K562 (cell line): ENCODE results near the gene GATC. TPM values are rescaled to one million over a fixed set of nuclear protein-coding genes. Genes with fewer than 3 reads are reported as not detected.
A peak's percentile ranks its signal among the peaks of the same experiment; 100 is the strongest.

Source experiments
- ATAC-seq: fragments of 200-7000 bp; cut with Tn5 transposase; 3 replicates; pipeline ENCODE4 v1.9.1; 2020; ENCODE audit warnings: moderate library complexity
- BruUV-seq: library from RNA; stranded (reverse); fragments of 400-500 nt; replicated peaks from 2 replicates; lab custom pipeline; 2021; lab: Mats Ljungman, UMichigan
- CTCF ChIA-PET: fragments of 300-600 bp; formaldehyde crosslinking; extraction: SDS; loops from one replicate; lab custom pipeline; 2021; ENCODE audit warnings: low intra/inter-chr PET ratio; lab: Yijun Ruan, JAX
- POLR2A ChIA-PET: fragments of 300-600, 350-650 bp; sonication (Branson Sonifier 250); formaldehyde crosslinking; extraction: SDS; loops from one replicate; lab custom pipeline; 2021; ENCODE audit warnings: antibody characterized with exemption, inconsistent platforms; lab: Yijun Ruan, JAX
- DNase-seq, 4 experiments: peaks; one replicate each; pipeline versions ENCODE4 v3.0.0 to v3.0.0-alpha.2; 2011 to 2018; ENCODE audit warnings: low spot score in 3 of 4, mixed read lengths in 3 of 4; ENCODE audit errors: extremely low read depth in 1 of 4
- FAIRE-seq: peaks from 2 replicates; lab custom pipeline; 2011; peaks lifted over from hg19 to GRCh38; lab: Jason Lieb, UNC
- H2AFZ ChIP-seq: 2 replicates; pipeline ENCODE4 v1.6.0; 2011; ENCODE audit warnings: low read depth, low read length, control low read depth, inconsistent platforms
- H3K27ac ChIP-seq: fragments of 200-600 bp; 3 replicates; pipeline ENCODE4 v1.8.0; 2011; ENCODE audit warnings: low read depth, mild to moderate bottlenecking, control low read depth, inconsistent platforms, low read length, moderate library complexity, mixed read lengths; ENCODE audit errors: extremely low read depth
- H3K27me3 ChIP-seq, 2 experiments: fragments of 300-600 bp in 1 of 2; 2 replicates in 1 of 2; 3 replicates in 1 of 2; pipeline versions ENCODE4 v1.6.0 to v1.8.0; 2011; ENCODE audit warnings: inconsistent platforms in 2 of 2, low read length in 2 of 2, mild to moderate bottlenecking in 1 of 2, mixed read lengths in 1 of 2, moderate library complexity in 1 of 2; ENCODE audit not compliant: control insufficient read depth in 2 of 2, insufficient read depth in 2 of 2
- H3K36me3 ChIP-seq: fragments of 300-600 bp; 3 replicates; pipeline ENCODE4 v1.8.0; 2011; ENCODE audit warnings: mild to moderate bottlenecking, low read length, inconsistent platforms; ENCODE audit not compliant: control insufficient read depth, insufficient read depth
- H3K4me1 ChIP-seq, 2 experiments: fragments of 200-600 bp in 1 of 2; replicated peaks in 1 of 2; 2 replicates in 1 of 2; 3 replicates in 1 of 2; pipeline versions ENCODE4 v1.5.1 to v1.8.0; 2011; ENCODE audit warnings: inconsistent platforms in 2 of 2, low read length in 2 of 2, mild to moderate bottlenecking in 1 of 2, mixed read lengths in 1 of 2, moderate library complexity in 1 of 2; ENCODE audit not compliant: control insufficient read depth in 2 of 2, insufficient read depth in 2 of 2
- H3K4me2 ChIP-seq: 2 replicates; pipeline ENCODE4 v1.6.1; 2011; ENCODE audit warnings: low read length, control low read depth, inconsistent platforms, mixed read lengths; ENCODE audit not compliant: insufficient read depth
- H3K4me3 ChIP-seq: fragments of 200-600 bp; sonication (generic), shearing (Covaris generic); 2 replicates; pipeline ENCODE4 v1.5.1; 2016; ENCODE audit warnings: control low read depth, inconsistent platforms
- H3K79me2 ChIP-seq: fragments of 200-600 bp; 3 replicates; pipeline ENCODE4 v1.8.0; 2011; ENCODE audit warnings: low read length, inconsistent platforms; ENCODE audit not compliant: control insufficient read depth, insufficient read depth
- H3K9ac ChIP-seq, 2 experiments: 2 replicates each; pipeline versions ENCODE4 v1.6.0 to v1.6.1; 2011; ENCODE audit warnings: low read depth in 2 of 2, low read length in 2 of 2, control low read depth in 1 of 2, inconsistent platforms in 1 of 2, mild to moderate bottlenecking in 1 of 2, mixed read lengths in 1 of 2; ENCODE audit not compliant: insufficient read depth in 1 of 2
- H3K9me1 ChIP-seq: one replicate; pipeline ENCODE4 v1.6.0; 2011; ENCODE audit warnings: inconsistent platforms, mild to moderate bottlenecking, low read length, moderate library complexity; ENCODE audit not compliant: control insufficient read depth, insufficient read depth
- H3K9me3 ChIP-seq: replicated peaks from 2 replicates; pipeline ENCODE4 v1.5.1; 2011; ENCODE audit warnings: low read depth, low read length, inconsistent platforms; ENCODE audit not compliant: control insufficient read depth, insufficient read depth
- H4K20me1 ChIP-seq: replicated peaks from 2 replicates; pipeline ENCODE4 v1.6.1; 2011; ENCODE audit warnings: low read length, inconsistent platforms, mixed read lengths; ENCODE audit not compliant: control insufficient read depth, insufficient read depth
- BMI1 ChIP-seq: fragments of 150-350 bp; IDR thresholded peaks from 2 replicates; pipeline ENCODE4 v1.6.1; 2014; ENCODE audit warnings: low read length
- CXXC5 ChIP-seq: fragments of 250-450 bp; sonication (Bioruptor Pico); IDR thresholded peaks from 2 replicates; pipeline ENCODE4 v1.8.0; 2022; ENCODE audit warnings: inconsistent platforms, mild to moderate bottlenecking, moderate library complexity
- HNRNPL ChIP-seq: fragments of 200-400 bp; formaldehyde crosslinking; IDR thresholded peaks from 2 replicates; pipeline ENCODE4 v1.6.1; 2017; ENCODE audit warnings: low read depth, mild to moderate bottlenecking, low read length
- HSF4 ChIP-seq: fragments of 250-450 bp; sonication (Bioruptor Pico); IDR thresholded peaks from 2 replicates; pipeline ENCODE4 v2.1.2; 2022; ENCODE audit warnings: mild to moderate bottlenecking, moderate library complexity, borderline replicate concordance
- KDM5B ChIP-seq: fragments of 200-600 bp; sonication (generic); IDR thresholded peaks from 2 replicates; pipeline ENCODE4 v1.6.1; 2012; ENCODE audit warnings: low read depth, mild to moderate bottlenecking, moderate library complexity, low read length, control low read depth, inconsistent platforms; ENCODE audit not compliant: insufficient replicate concordance
- NR4A1 ChIP-seq, 2 experiments: fragments of 250-450 bp in 1 of 2; fragments of 450-650 bp in 1 of 2; sonication (Bioruptor Pico) in 1 of 2; IDR thresholded peaks; 2 replicates each; pipeline versions ENCODE4 v1.4.0 to v1.6.1; 2016 to 2020; ENCODE audit warnings: mild to moderate bottlenecking in 2 of 2, missing compliant biosample characterization in 1 of 2, missing genetic modification characterization in 1 of 2, moderate library complexity in 1 of 2
- PHB ChIP-seq: fragments of 250-450 bp; sonication (Bioruptor Pico); IDR thresholded peaks from 2 replicates; pipeline ENCODE4 v1.5.0; 2021
- PHF21A ChIP-seq: fragments of 450-650 bp; IDR thresholded peaks from 2 replicates; pipeline ENCODE4 v1.6.1; 2017; ENCODE audit warnings: low read depth, borderline replicate concordance
- RBM34 ChIP-seq: fragments of 200-400 bp; formaldehyde crosslinking; IDR thresholded peaks from 2 replicates; pipeline ENCODE4 v1.6.1; 2018; ENCODE audit warnings: low read length, borderline replicate concordance; ENCODE audit not compliant: insufficient read depth
- ZNF124 ChIP-seq: sonication (generic); formaldehyde crosslinking; IDR thresholded peaks from 2 replicates; pipeline ENCODE4 v1.8.1; 2022; ENCODE audit warnings: missing genetic modification reagents
- ZNF436 ChIP-seq: fragments of 250-450, 450-650 bp; sonication (Bioruptor Pico); formaldehyde crosslinking; IDR thresholded peaks from 2 replicates; pipeline ENCODE4 v1.7.0; 2020; ENCODE audit warnings: mild to moderate bottlenecking
- ZNF76 ChIP-seq: fragments of 250-450 bp; sonication (Bioruptor Pico); IDR thresholded peaks from 2 replicates; pipeline ENCODE4 v1.4.0; 2020; ENCODE audit warnings: mild to moderate bottlenecking, moderate library complexity, borderline replicate concordance
- WGBS: fragments of 100-300 bp; shearing (Covaris generic); methylation state at CpG from one replicate; pipeline ENCODE4 v1.1.6; 2016; ENCODE audit warnings: low coverage, mixed read lengths; ENCODE audit not compliant: insufficient coverage; ENCODE audit errors: missing lambda C conversion rate; 5-methylcytosine and 5-hydroxymethylcytosine counted together
- in situ Hi-C: fragments of 300-500 bp; cut with MboI; formaldehyde crosslinking; loops from 4 replicates; pipeline ENCODE4 v1.15.0; 2018; ENCODE audit warnings: inconsistent platforms, mixed read lengths
- intact Hi-C: fragments of 100-400 bp; cut with micrococcal nuclease; formaldehyde crosslinking; loops from 2 replicates; pipeline ENCODE4 v1.14.2; 2022
- polyA plus RNA-seq, 8 experiments: library from polyadenylated mRNA; depleted of rRNA in 4 of 8; stranded (reverse) in 5 of 8; unstranded in 3 of 8; fragments of >200 nt; fragmentation: Nextera tagmentation in 2 of 8; fragmentation: Illumina TruSeq in 1 of 8; extraction: Ambion mirVana in 2 of 8; extraction: Trizol in 1 of 8; gene quantifications; 2 replicates each; pipeline versions ENCODE4 v1.2.1 to v1.2.3, GENCODE V29; 2011 to 2014; ENCODE audit warnings: inconsistent platforms in 1 of 8, missing spikeins in 1 of 8
- total RNA-seq, 7 experiments: library from RNA; depleted of rRNA in 6 of 7; stranded (reverse); fragments of >200 nt in 6 of 7; fragmentation: Illumina TruSeq in 2 of 7; extraction: Trizol in 2 of 7; gene quantifications; 2 replicates each; pipeline versions ENCODE4 v1.2.1 to v1.2.3, GENCODE V29; 2011 to 2021; ENCODE audit warnings: low replicate concordance in 1 of 7
- TF ChIP-seq, protein P1 (sequence below): sonication (generic); formaldehyde crosslinking; IDR thresholded peaks from 2 replicates; pipeline ENCODE4 v1.8.0; 2022; ENCODE audit warnings: missing genetic modification reagents, mild to moderate bottlenecking, borderline replicate concordance
- TF ChIP-seq, protein P2 (sequence below): conservative IDR thresholded peaks from 2 replicates; pipeline ENCODE4 v1.6.1; 2011; ENCODE audit warnings: low read depth, mild to moderate bottlenecking, low read length; ENCODE audit not compliant: control insufficient read depth
- TF ChIP-seq, protein P3 (sequence below): fragments of 450-650 bp; formaldehyde crosslinking; IDR thresholded peaks from 2 replicates; pipeline ENCODE4 v1.4.0; 2020; ENCODE audit warnings: mild to moderate bottlenecking, mixed read lengths

Gene GATC
- total and polyA plus RNA-seq, 9 of the 15 experiments (the other 6 are each of a cell fraction or from before 2014, with no cell fraction given), result 5.8 to 52.6 (median 28.2) TPM

DNA sequence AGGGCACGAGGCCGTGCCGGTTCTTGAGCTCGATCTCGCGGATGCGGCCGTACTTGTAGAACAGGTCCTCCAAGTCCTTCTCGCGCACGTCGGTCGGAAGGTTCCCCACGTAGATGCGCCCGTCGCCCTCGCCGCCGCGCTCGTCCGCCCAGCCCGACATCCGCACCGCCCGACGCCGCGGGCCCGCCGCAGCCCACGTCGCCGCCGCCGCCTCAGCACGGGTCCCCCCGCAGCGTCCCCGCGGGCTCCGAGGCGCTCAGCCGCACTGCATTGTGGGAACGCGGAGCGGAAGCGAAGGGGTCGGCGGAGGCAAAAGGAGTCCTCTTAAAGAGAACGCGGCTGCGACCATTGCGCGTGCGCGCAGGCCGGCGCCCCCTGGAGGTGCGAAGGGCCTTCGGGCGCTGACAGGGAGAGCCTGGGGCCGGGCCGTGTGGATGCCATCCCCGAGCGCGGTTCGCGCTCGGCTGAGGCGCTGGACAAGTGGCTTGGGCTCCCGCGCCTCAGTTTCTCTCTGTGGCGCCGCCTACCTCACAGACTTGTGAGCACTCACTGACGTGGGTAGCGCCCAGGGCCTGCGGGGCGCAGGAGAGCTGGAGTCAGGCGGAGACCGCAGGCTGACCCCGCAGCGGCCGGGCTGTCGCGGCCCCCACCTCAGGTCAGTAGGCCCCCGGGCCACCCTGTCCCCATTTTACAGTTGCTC, 23.4 kb downstream of the GATC start, which contains the start of gene SRSF9:
TSS of gene SRSF9 (minus strand) at position 299 of the 700 bp plus-strand sequence. CDS start at position 160, 139 bp downstream.
- Histone ChIP-seq H3K4me2 (peak within 1 kb of the TSS; percentile 97), H3K9me1 (no peaks in the 10 kb centered on the region), H3K4me1 (peaks cover 27 to 35% of the 10 kb centered on the region in 2 experiments), H3K79me2 (peaks cover 93% of the 10 kb centered on the region), H3K36me3 (peaks cover 40% of the 10 kb centered on the region), H3K27ac (peak within 1 kb of the TSS; percentile 96), H3K27me3 (no peaks in the 10 kb centered on the region), H2AFZ (peak within 1 kb of the TSS; percentile 88), H3K9me3 (no peaks in the 10 kb centered on the region), H3K9ac (peak within 1 kb of the TSS; percentile 87 to 100), H4K20me1 (peaks cover 28% of the 10 kb centered on the region), H3K4me3 (peak within 1 kb of the TSS; percentile 90)
- ChIA-PET CTCF (interaction anchor here (0.6 to 1.1 kb wide), 2 partner anchors 13 to 27 kb away, joined by 3 to 6 read pairs; no protein-coding TSS in a partner anchor), POLR2A (interaction anchor here (0.5 to 3.1 kb wide), 13 partner anchors 10 to 268 kb away, joined by 3 to 23 read pairs (median 3); partner anchors contain the start of genes RNU4-1, RNU4-2 and RPLP0)
- in situ Hi-C loops, result no loop called here
- 1% methylated on average over 60 of the region's 88 CpGs for WGBS
- no TSS peak for BruUV-seq
- ATAC-seq (peak; percentile 87), DNase-seq (peak; percentile 94 to 99 (median 96)), FAIRE-seq (peak; percentile 79)
- intact Hi-C loops, result loop anchor here (1.0 to 5.0 kb wide), 3 partner anchors 27 to 113 kb away; partner anchors contain the start of genes COQ5, DYNLL1 and POP5
- TF ChIP-seq, protein P1, sequence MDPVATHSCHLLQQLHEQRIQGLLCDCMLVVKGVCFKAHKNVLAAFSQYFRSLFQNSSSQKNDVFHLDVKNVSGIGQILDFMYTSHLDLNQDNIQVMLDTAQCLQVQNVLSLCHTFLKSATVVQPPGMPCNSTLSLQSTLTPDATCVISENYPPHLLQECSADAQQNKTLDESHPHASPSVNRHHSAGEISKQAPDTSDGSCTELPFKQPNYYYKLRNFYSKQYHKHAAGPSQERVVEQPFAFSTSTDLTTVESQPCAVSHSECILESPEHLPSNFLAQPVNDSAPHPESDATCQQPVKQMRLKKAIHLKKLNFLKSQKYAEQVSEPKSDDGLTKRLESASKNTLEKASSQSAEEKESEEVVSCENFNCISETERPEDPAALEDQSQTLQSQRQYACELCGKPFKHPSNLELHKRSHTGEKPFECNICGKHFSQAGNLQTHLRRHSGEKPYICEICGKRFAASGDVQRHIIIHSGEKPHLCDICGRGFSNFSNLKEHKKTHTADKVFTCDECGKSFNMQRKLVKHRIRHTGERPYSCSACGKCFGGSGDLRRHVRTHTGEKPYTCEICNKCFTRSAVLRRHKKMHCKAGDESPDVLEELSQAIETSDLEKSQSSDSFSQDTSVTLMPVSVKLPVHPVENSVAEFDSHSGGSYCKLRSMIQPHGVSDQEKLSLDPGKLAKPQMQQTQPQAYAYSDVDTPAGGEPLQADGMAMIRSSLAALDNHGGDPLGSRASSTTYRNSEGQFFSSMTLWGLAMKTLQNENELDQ (CRISPR knock-in tag), result 0 out of 2 replicates have a peak, but pooled peaks have one; percentile 43
- TF ChIP-seq ZNF436 (CRISPR knock-in tag) (no peak), ZNF76 (CRISPR knock-in tag) (0 out of 2 replicates have a peak, but pooled peaks have one; percentile 74), KDM5B (peak; percentile 73), CXXC5 (CRISPR knock-in tag) (peak; percentile 87), HSF4 (CRISPR knock-in tag) (no peak), ZNF124 (CRISPR knock-in tag) (no peak), NR4A1 (CRISPR knock-in tag; IDR thresholded peaks at IDR 0.05) (0 out of 2 replicates have a peak, but pooled peaks have one; percentile 40), NR4A1 (tag; IDR thresholded peaks at IDR 0.05) (no peak), PHF21A (0 out of 2 replicates have a peak, but pooled peaks have one; percentile 12), RBM34 (no peak), PHB (CRISPR knock-in tag) (peak; percentile 51; the same call in 1 of the 2 replicates), BMI1 (no peak), HNRNPL (peak; percentile 60; the same call in 1 of the 2 replicates)
- TF ChIP-seq, protein P2, sequence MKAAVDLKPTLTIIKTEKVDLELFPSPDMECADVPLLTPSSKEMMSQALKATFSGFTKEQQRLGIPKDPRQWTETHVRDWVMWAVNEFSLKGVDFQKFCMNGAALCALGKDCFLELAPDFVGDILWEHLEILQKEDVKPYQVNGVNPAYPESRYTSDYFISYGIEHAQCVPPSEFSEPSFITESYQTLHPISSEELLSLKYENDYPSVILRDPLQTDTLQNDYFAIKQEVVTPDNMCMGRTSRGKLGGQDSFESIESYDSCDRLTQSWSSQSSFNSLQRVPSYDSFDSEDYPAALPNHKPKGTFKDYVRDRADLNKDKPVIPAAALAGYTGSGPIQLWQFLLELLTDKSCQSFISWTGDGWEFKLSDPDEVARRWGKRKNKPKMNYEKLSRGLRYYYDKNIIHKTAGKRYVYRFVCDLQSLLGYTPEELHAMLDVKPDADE, result 0 out of 2 replicates have a peak, but pooled peaks have one; percentile 18
- TF ChIP-seq, protein P3, sequence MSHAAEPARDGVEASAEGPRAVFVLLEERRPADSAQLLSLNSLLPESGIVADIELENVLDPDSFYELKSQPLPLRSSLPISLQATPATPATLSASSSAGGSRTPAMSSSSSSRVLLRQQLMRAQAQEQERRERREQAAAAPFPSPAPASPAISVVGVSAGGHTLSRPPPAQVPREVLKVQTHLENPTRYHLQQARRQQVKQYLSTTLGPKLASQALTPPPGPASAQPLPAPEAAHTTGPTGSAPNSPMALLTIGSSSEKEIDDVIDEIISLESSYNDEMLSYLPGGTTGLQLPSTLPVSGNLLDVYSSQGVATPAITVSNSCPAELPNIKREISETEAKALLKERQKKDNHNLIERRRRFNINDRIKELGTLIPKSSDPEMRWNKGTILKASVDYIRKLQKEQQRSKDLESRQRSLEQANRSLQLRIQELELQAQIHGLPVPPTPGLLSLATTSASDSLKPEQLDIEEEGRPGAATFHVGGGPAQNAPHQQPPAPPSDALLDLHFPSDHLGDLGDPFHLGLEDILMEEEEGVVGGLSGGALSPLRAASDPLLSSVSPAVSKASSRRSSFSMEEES (CRISPR knock-in tag), result no peak
